Kidney (tissue), 14 donors: ENCODE data around the gene DNASE1L1. TPM values are rescaled to one million over a fixed set of nuclear protein-coding genes. Genes with fewer than 3 reads are reported as not detected.
A peak's percentile ranks its signal among the peaks of the same experiment; 100 is the strongest.
"Not testable (repeated sequence)": the region's sequence is repeated elsewhere in the genome, so short reads cannot be mapped to it uniquely, and the experiment has no call there.

Source experiments
- DNase-seq, 5 donors: peaks; one replicate each; pipeline ENCODE4 v3.0.0-alpha.2; 2013 to 2020
- FAIRE-seq: peaks from 2 replicates; lab custom pipeline; 2012; peaks lifted over from hg19 to GRCh38; lab: Jason Lieb, UNC
- H3K27ac ChIP-seq, 2 donors: one replicate each; pipeline ENCODE4 v1.7.0; 2013; ENCODE audit warnings: low read depth in 2 of 2, low read length in 2 of 2, inconsistent platforms in 1 of 2
- H3K27me3 ChIP-seq: one replicate; pipeline ENCODE4 v1.7.1; 2013; ENCODE audit warnings: low read length, inconsistent platforms; ENCODE audit not compliant: control insufficient read depth, insufficient read depth
- H3K36me3 ChIP-seq, 3 donors: one replicate each; pipeline versions ENCODE4 v1.7.0 to v1.7.1; 2013; ENCODE audit warnings: low read length in 3 of 3, control low read depth in 1 of 3, inconsistent platforms in 1 of 3; ENCODE audit not compliant: insufficient read depth in 3 of 3, control insufficient read depth in 2 of 3
- H3K4me1 ChIP-seq, 3 donors: one replicate each; pipeline versions ENCODE4 v1.7.0 to v1.7.1; 2013; ENCODE audit warnings: low read length in 3 of 3, inconsistent platforms in 1 of 3, low read depth in 1 of 3; ENCODE audit not compliant: control insufficient read depth in 2 of 3, insufficient read depth in 2 of 3
- H3K4me3 ChIP-seq, 3 donors: one replicate each; pipeline versions ENCODE4 v1.7.0 to v1.8.1; 2013; ENCODE audit warnings: low read length in 3 of 3, control low read depth in 1 of 3, inconsistent platforms in 1 of 3
- H3K9ac ChIP-seq, 3 donors: one replicate each; pipeline versions ENCODE4 v1.7.0 to v1.7.1; 2013; ENCODE audit warnings: low read length in 3 of 3, control low read depth in 1 of 3, inconsistent platforms in 1 of 3
- H3K9me3 ChIP-seq, 3 donors: one replicate each; pipeline versions ENCODE4 v1.7.0 to v1.7.1; 2013; ENCODE audit warnings: low read length in 3 of 3, control low read depth in 1 of 3, inconsistent platforms in 1 of 3; ENCODE audit not compliant: control insufficient read depth in 2 of 3, insufficient read depth in 1 of 3
- CTCF ChIP-seq: IDR thresholded peaks from 3 replicates; pipeline ENCODE4 v1.5.1; 2012; ENCODE audit warnings: mild to moderate bottlenecking, moderate library complexity, borderline replicate concordance; ENCODE audit not compliant: insufficient read depth; ENCODE audit errors: extremely low read depth
- intact Hi-C: fragments of 100-400 bp; cut with DNase I; formaldehyde crosslinking; loops from one replicate; pipeline ENCODE4 v1.11.1; 2022
- polyA plus RNA-seq: library from polyadenylated mRNA; stranded (reverse); fragments of 350-450 nt; fragmentation: Illumina TruSeq; extraction: RNeasy Lipid Tissue Mini Kit (QIAGEN cat#74804); gene quantifications from one replicate; pipeline ENCODE4 v1.2.3, GENCODE V29; 2014; ENCODE audit warnings: low read depth, low replicate concordance; ENCODE audit not compliant: insufficient read depth
- total RNA-seq: library from RNA; stranded (reverse); fragmentation: NEBNext Ultra II Directional; extraction: Animal tissue kit (Norgen Biotek cat#: 25700); gene quantifications from one replicate; pipeline ENCODE4 v1.2.1, GENCODE V29; 2021
- donor health status: control.
- donor health status: control.
- donor health status: control.
- donor health status: control.
- donor health status: control.
- donor health status: DM: yes; HTN: yes; CAD: no.
- donor health status: Normal renal cell carcinoma (clear cell type).

DNASE1L1 gene
- total and polyA plus RNA-seq, 2 donors from 2014 or later: 28.0 to 33.8 TPM

GRCh38 chrX:154401918-154402621, 7.0 kb downstream of the DNASE1L1 start:
- FAIRE-seq (no peak), DNase-seq (no peak)
- TF ChIP-seq CTCF: no peak
- no peak overlapping the region for H3K27ac ChIP-seq
- peaks cover 2 to 15% (median 8%) of the 10 kb centered on the region in 3 donors for H3K36me3 ChIP-seq
- H3K4me3 ChIP-seq: no peak overlapping the region
- H3K9me3 ChIP-seq: no peaks in the 10 kb centered on the region
- no peaks in the 10 kb centered on the region for H3K27me3 ChIP-seq
- intact Hi-C loops: no loop called here
- no peak overlapping the region for H3K9ac ChIP-seq
- H3K4me1 ChIP-seq: peaks cover 0 to 19% (median 7%) of the 10 kb centered on the region in 3 donors

- intact Hi-C loops: no loop called here
- no peak overlapping the region for H3K4me3 ChIP-seq
- peaks cover 0 to 21% (median 7%) of the 10 kb centered on the region in 3 donors for H3K4me1 ChIP-seq
- DNase-seq: no peak
- H3K36me3 ChIP-seq: peaks cover 2 to 15% (median 8%) of the 10 kb centered on the region in 3 donors
- no peaks in the 10 kb centered on the region for H3K27me3 ChIP-seq
- no peak overlapping the region for H3K9ac ChIP-seq
- FAIRE-seq: no peak
- TF ChIP-seq CTCF: no peak
- no peak overlapping the region for H3K27ac ChIP-seq
- no peaks in the 10 kb centered on the region for H3K9me3 ChIP-seq
These were observed 7.8 kb downstream of the DNASE1L1 start for GRCh38 chrX:154401045-154401799.

GRCh38 chrX:154400369-154400817, 8.7 kb downstream of the DNASE1L1 start:
- H3K27me3 ChIP-seq, H3K9ac ChIP-seq, FAIRE-seq, H3K27ac ChIP-seq, intact Hi-C loops, H3K9me3 ChIP-seq, DNase-seq: not testable (repeated sequence)
- H3K4me3 ChIP-seq: peak overlapping the region in 1 of 3 donors; percentile 93
- H3K4me1 ChIP-seq: peaks cover 0 to 21% (median 7%) of the 10 kb centered on the region in 3 donors
- H3K36me3 ChIP-seq: peaks cover 2 to 15% (median 8%) of the 10 kb centered on the region in 3 donors
